ENCODE measurements around the gene ZBTB20. TPM values are rescaled to one million over a fixed set of nuclear protein-coding genes. Genes with fewer than 3 reads are reported as not detected.

Gene ZBTB20
- total and polyA plus RNA-seq, 2 donors (not counting 1 experiment from before 2014, with no cell fraction given): 4.0 to 22.5 TPM

DNA sequence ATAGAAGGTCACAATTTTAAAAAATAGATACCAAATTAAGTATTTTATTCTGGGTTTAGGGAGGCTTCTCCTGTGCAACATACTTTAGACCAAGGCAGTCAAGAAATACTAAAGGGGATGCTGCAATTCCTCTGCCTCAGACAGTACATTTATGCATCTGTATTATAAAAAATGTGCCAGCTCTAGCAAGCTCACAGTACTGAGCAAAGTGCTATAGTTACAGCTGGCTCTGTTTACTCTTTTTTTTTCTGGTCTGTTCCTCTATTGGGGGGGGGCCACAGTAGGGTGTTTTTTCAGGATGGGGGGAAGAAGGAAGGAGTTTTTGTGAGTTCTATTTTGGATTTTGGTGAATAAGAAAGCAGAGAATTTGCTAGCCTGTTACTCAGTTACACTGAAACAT is 668.3 kb downstream of the ZBTB20 start:
- Histone ChIP-seq H3K4me2 (ENCODE audit: extremely low read depth, insufficient read depth, low read length) (no peak overlapping the region), H3K9me3 (ENCODE audit: control insufficient read depth, insufficient read depth, low read depth, low read length) (no peaks in the 10 kb centered on the region)
- DNase-seq (ENCODE audit: low read depth in 2 of 2): peak in 1 of 2 donors; percentile 5

DNA sequence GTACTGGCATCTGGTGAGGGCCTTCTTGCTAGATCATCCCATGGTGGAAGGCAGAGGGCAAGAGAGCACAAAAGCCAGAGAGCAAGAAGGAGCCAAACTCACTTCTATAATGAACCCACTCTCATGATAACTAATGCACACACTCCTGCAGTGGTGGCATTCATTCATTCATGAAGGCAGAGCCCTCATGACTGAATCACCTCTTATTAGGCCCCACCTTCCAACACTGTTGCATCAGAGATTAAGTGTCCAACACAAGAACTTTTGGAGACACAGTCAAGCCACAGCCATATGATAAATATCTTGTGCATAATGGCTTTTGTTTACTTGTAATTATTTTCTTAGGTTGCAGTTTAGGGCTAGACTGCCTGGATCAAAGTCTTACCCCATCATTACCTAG is 670.6 kb downstream of the ZBTB20 start:
- Histone ChIP-seq H3K4me1 (ENCODE audit: control insufficient read depth, extremely low read depth, insufficient read depth, low read length) (no peaks in the 10 kb centered on the region), H3K4me3 (replicated peaks in 1 of 4; ENCODE audit: control extremely low read depth in 1 of 4, insufficient read depth in 1 of 4, low read depth in 3 of 4, low read length in 4 of 4) (no peak overlapping the region), H3K4me2 (ENCODE audit: extremely low read depth, insufficient read depth, low read length) (no peak overlapping the region), H3K36me3 (ENCODE audit: control insufficient read depth, insufficient read depth, low read length) (no peaks in the 10 kb centered on the region), H3K9ac (ENCODE audit: insufficient read depth, low read length) (no peak overlapping the region), H3K79me2 (ENCODE audit: control insufficient read depth, insufficient read depth, low read length) (no peaks in the 10 kb centered on the region), H3K27me3 (ENCODE audit: control insufficient read depth, insufficient read depth, low read length) (no peaks in the 10 kb centered on the region), H2AFZ (ENCODE audit: low read length) (no peak overlapping the region), H3K9me3 (ENCODE audit: control insufficient read depth, insufficient read depth, low read depth, low read length) (no peaks in the 10 kb centered on the region), H4K20me1 (ENCODE audit: control insufficient read depth, extremely low read depth, insufficient read depth, low read length) (no peaks in the 10 kb centered on the region), H3K27ac (ENCODE audit: insufficient read depth, low read length) (no peak overlapping the region)
- DNase-seq (ENCODE audit: low read depth in 2 of 2): no peak
- TF ChIP-seq EZH2 (IDR thresholded peaks at IDR 0.05; ENCODE audit: low read length, missing control alignments): no peak
- TF ChIP-seq, protein P1, sequence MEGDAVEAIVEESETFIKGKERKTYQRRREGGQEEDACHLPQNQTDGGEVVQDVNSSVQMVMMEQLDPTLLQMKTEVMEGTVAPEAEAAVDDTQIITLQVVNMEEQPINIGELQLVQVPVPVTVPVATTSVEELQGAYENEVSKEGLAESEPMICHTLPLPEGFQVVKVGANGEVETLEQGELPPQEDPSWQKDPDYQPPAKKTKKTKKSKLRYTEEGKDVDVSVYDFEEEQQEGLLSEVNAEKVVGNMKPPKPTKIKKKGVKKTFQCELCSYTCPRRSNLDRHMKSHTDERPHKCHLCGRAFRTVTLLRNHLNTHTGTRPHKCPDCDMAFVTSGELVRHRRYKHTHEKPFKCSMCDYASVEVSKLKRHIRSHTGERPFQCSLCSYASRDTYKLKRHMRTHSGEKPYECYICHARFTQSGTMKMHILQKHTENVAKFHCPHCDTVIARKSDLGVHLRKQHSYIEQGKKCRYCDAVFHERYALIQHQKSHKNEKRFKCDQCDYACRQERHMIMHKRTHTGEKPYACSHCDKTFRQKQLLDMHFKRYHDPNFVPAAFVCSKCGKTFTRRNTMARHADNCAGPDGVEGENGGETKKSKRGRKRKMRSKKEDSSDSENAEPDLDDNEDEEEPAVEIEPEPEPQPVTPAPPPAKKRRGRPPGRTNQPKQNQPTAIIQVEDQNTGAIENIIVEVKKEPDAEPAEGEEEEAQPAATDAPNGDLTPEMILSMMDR (conservative IDR thresholded peaks at IDR 0.05 in 1 of 2, IDR thresholded peaks at IDR 0.05 in 1 of 2; ENCODE audit: low read depth in 1 of 2, low read length in 2 of 2): no peak

More for the DNA sequence above, 668.3 kb downstream of the ZBTB20 start:
- TF ChIP-seq, protein P1 (conservative IDR thresholded peaks at IDR 0.05 in 1 of 2, IDR thresholded peaks at IDR 0.05 in 1 of 2; ENCODE audit: low read depth in 1 of 2, low read length in 2 of 2): no peak
- TF ChIP-seq EZH2 (IDR thresholded peaks at IDR 0.05; ENCODE audit: low read length, missing control alignments): no peak
- H3K4me1 ChIP-seq (ENCODE audit: control insufficient read depth, extremely low read depth, insufficient read depth, low read length): no peaks in the 10 kb centered on the region
- no peaks in the 10 kb centered on the region for H3K79me2 ChIP-seq (ENCODE audit: control insufficient read depth, insufficient read depth, low read length)
- no peak overlapping the region for H3K4me3 ChIP-seq (replicated peaks in 1 of 4; ENCODE audit: control extremely low read depth in 1 of 4, insufficient read depth in 1 of 4, low read depth in 3 of 4, low read length in 4 of 4)
- no peaks in the 10 kb centered on the region for H3K36me3 ChIP-seq (ENCODE audit: control insufficient read depth, insufficient read depth, low read length)
- no peak overlapping the region for H2AFZ ChIP-seq (ENCODE audit: low read length)
- no peaks in the 10 kb centered on the region for H4K20me1 ChIP-seq (ENCODE audit: control insufficient read depth, extremely low read depth, insufficient read depth, low read length)
- no peak overlapping the region for H3K27ac ChIP-seq (ENCODE audit: insufficient read depth, low read length)
- no peaks in the 10 kb centered on the region for H3K27me3 ChIP-seq (ENCODE audit: control insufficient read depth, insufficient read depth, low read length)
- H3K9ac ChIP-seq (ENCODE audit: insufficient read depth, low read length): no peak overlapping the region

DNA sequence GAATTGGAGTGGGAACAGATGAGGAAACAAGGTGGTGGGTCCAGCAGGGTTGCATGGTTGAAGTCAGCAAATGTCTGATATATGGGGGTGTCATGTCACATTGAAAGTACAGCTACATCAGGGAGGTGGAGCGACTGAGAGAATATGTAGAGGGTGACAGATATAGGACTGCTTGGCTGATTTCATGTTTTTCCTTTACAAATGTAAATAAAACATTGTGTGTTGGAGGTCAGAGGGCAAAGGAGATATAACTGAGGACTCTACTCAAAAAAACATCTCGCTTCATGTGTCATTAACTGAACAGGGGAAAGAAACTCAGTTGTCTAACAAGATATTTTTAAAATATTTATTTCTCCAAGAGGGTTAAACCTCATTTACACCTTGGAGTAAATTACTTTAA is 675.6 kb downstream of the ZBTB20 start:
- H3K36me3 ChIP-seq (ENCODE audit: control insufficient read depth, insufficient read depth, low read length): no peaks in the 10 kb centered on the region
- H3K4me3 ChIP-seq (replicated peaks in 1 of 4; ENCODE audit: control extremely low read depth in 1 of 4, insufficient read depth in 1 of 4, low read depth in 3 of 4, low read length in 4 of 4): no peak overlapping the region
- no peak for TF ChIP-seq EZH2 (IDR thresholded peaks at IDR 0.05; ENCODE audit: low read length, missing control alignments)
- H3K27me3 ChIP-seq (ENCODE audit: control insufficient read depth, insufficient read depth, low read length): no peaks in the 10 kb centered on the region
- no peaks in the 10 kb centered on the region for H3K4me1 ChIP-seq (ENCODE audit: control insufficient read depth, extremely low read depth, insufficient read depth, low read length)
- no peaks in the 10 kb centered on the region for H3K9me3 ChIP-seq (ENCODE audit: control insufficient read depth, insufficient read depth, low read depth, low read length)
- no peak for DNase-seq (ENCODE audit: low read depth in 2 of 2)
- no peak overlapping the region for H3K4me2 ChIP-seq (ENCODE audit: extremely low read depth, insufficient read depth, low read length)
- H3K79me2 ChIP-seq (ENCODE audit: control insufficient read depth, insufficient read depth, low read length): no peaks in the 10 kb centered on the region
- H3K9ac ChIP-seq (ENCODE audit: insufficient read depth, low read length): no peak overlapping the region
- H2AFZ ChIP-seq (ENCODE audit: low read length): no peak overlapping the region
- no peaks in the 10 kb centered on the region for H4K20me1 ChIP-seq (ENCODE audit: control insufficient read depth, extremely low read depth, insufficient read depth, low read length)
- no peak overlapping the region for H3K27ac ChIP-seq (ENCODE audit: insufficient read depth, low read length)
